WI38 (cell line): ENCODE measurements around the gene JRKL.
A peak's percentile ranks its signal among the peaks of the same experiment; 100 is the strongest.

ENCODE experiments used
- H3K4me3 ChIP-seq: 2 replicates; pipeline ENCODE4 v1.5.1; 2011; ENCODE audit warnings: low read depth, mild to moderate bottlenecking, control low read depth, low read length
- TF ChIP-seq, protein P1 (sequence below): IDR thresholded peaks from 2 replicates; pipeline ENCODE4 v1.5.1; 2012; ENCODE audit warnings: low read depth, mild to moderate bottlenecking, control low read depth, low read length

The JRKL gene

DNA sequence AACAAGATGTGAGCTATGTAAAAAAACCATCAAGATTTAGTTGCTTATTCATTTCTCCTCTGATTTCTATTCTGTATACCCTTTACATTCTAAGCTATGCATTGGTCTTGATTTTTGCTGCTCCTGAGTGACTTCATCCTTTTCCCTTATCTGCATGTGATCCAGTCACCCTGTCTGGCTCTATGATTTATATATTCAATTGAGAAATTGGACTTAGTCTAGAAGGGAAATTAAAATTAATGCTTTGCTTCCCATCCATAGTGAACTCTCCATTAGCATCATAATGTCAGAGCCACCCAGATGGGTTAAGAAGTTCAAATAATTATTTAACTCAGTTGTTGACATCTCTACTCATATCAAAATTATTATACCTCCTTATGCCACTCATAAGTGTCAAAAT is 5.0 kb downstream of the JRKL start:
- TF ChIP-seq, protein P1, sequence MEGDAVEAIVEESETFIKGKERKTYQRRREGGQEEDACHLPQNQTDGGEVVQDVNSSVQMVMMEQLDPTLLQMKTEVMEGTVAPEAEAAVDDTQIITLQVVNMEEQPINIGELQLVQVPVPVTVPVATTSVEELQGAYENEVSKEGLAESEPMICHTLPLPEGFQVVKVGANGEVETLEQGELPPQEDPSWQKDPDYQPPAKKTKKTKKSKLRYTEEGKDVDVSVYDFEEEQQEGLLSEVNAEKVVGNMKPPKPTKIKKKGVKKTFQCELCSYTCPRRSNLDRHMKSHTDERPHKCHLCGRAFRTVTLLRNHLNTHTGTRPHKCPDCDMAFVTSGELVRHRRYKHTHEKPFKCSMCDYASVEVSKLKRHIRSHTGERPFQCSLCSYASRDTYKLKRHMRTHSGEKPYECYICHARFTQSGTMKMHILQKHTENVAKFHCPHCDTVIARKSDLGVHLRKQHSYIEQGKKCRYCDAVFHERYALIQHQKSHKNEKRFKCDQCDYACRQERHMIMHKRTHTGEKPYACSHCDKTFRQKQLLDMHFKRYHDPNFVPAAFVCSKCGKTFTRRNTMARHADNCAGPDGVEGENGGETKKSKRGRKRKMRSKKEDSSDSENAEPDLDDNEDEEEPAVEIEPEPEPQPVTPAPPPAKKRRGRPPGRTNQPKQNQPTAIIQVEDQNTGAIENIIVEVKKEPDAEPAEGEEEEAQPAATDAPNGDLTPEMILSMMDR, result no peak
- no peak overlapping the region for H3K4me3 ChIP-seq

DNA sequence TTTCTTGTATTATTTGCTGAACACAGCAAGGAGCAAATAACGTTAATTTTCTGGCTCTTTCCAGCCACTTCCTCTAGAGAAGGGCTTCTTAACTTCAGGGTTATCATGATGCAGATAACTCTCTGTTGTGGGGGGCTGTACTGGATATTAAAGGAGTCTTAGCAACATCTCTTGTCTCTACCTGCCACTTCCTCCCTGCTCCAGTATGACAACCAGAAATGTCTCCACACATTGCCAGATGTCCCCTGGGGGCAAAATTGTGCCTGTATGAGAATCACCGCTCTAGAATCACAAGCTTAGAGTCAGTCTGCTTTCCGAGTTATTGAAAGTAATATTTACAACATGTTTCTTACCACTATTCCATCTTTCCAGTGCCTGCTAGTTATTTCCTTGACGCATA is 6.8 kb downstream of the JRKL start:
- TF ChIP-seq, protein P1, result no peak
- no peak overlapping the region for H3K4me3 ChIP-seq

DNA sequence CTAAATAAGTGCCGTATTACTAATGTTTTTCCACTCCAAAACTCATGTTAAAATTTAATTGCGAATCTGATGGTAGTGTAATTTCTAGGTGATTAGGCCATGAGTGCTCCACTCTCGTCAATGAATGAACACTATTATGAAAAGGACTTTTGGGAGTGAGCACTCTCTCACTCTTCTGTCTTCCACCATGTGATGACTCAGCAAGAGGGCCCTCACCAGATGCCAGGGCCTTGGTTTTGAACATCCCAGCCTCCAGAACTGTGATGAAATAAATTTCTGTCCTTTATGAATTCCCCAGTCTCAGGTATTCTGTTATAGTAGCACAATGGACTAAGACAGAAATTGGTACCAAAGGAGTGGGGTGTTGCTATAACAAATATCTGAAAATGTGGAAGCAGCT is 8.1 kb downstream of the JRKL start:
- TF ChIP-seq, protein P1, result no peak
- H3K4me3 ChIP-seq, result no peak overlapping the region

DNA sequence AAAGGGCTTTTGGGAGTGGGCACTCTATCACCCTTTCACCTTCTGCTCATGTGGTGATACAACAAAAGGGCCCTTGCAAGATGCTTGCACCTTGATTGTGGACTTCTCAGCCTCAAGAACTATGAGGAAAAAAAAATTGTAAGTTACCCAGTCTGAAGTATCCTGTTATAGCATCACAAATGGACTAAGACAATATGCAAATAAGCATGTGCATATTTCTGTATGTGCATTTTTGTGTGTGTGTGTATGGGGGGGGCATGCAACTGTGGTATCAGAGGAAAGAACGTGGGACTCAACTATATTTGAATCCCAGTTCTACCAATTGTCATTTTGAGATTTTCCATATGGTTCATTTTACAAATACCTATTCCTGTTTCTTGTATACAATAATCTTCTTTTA is 10.9 kb downstream of the JRKL start:
- TF ChIP-seq, protein P1, result no peak
- H3K4me3 ChIP-seq, result no peak overlapping the region

DNA sequence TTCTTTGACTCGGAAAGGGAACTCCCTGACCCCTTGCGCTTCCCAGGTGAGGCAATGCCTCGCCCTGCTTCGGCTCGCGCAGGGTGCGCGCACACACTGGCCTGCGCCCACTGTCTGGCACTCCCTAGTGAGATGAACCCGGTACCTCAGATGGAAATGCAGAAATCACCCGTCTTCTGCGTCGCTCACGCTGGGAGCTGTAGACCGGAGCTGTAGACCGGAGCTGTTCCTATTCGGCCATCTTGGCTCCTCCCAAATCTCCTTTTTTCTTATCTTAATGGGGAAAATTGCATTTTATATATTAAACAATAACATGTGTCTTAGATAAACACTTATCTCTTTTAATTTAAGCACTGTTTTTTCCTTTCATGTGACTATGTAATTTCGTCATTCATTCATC is 21.6 kb downstream of the JRKL start:
- H3K4me3 ChIP-seq, result 0 out of 2 replicates have a peak overlapping the region, but pooled peaks have one; percentile 27

DNA sequence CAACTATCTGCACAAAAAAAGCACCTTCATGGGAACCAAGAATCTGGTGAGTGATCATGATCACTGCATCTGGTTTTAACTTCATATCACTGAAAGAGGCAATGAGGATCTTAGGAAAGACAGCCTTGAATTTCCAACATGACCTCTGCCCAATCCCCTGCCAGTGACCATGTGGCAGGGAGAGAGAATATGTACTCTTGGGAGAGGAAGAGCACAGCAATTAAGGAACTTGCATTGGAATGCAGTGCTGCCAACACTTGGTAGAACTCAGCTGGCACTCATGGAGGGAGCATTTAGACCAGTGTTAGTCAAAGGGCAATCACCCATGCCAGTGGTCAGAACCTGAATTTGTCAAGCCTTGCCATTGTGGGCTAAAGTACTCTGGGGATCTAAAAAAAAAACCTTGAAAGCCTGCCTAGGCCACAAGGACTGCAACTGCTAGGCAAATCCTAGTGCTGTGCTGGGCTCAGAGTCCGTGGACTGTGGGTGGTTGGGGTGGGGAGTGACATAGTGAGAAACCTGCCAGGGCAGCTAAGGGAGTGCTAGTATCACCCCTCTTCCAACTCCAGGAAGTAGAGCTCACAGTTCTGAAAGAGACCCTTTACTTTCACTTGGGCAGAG is 23.1 kb downstream of the JRKL start:
- TF ChIP-seq, protein P1, result no peak
- H3K4me3 ChIP-seq, result no peak overlapping the region

DNA sequence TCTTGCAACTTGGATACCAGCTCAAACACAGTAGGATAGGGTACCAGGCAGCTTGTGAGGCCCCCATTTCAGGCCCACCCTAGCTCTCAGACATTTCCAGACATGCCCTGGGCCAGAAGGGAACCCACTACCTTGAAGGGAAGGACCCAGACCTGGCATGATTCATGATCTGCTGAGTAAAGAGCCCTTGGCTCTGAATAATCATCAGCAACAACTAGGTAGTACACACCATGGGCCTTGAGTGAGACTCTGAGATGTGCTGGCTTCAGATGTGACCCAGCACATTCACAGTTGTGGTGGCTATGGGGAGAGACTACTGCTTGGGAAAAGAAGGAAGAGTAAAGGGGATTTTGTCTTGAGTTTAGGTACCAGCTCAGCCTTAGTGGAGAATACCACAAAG is 23.6 kb downstream of the JRKL start:
- TF ChIP-seq, protein P1, result no peak
- no peak overlapping the region for H3K4me3 ChIP-seq

DNA sequence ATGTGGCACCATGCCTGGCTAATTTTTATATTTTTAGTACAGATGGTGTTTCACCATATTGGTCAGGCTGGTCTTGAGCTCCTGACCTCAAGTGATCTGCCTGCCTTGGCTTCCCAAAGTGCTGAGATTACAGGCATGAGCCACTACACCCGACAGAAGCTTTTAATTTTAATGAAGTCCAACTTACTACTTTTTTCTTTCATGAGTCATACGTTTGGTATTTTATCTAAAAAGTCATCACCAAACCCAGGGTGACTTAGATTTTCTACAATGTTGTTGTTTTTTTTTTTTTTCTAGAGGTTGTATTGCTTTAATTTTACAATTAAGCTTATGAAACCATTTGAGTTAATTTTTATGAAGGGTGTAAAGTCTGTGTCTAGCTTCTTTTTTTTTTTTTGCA is 34.9 kb downstream of the JRKL start:
- no peak overlapping the region for H3K4me3 ChIP-seq
- TF ChIP-seq, protein P1, result no peak
